Skin of body (tissue), 2 donors: ENCODE measurements around the gene ACBD6. TPM values are rescaled to one million over a fixed set of nuclear protein-coding genes. Genes with fewer than 3 reads are reported as not detected.
"Not testable (repeated sequence)": the region's sequence is repeated elsewhere in the genome, so short reads cannot be mapped to it uniquely, and the experiment has no call there.

Experiments used
- DNase-seq: peaks from one replicate; lab custom pipeline; 2025; lab: John Stamatoyannopoulos, UW
- total RNA-seq: library from RNA; depleted of rRNA; stranded (reverse); fragments of >200 nt; gene quantifications from one replicate; pipeline ENCODE4 v1.2.3, GENCODE V29; 2014

The ACBD6 gene
- total RNA-seq, 1 donor from 2014 or later, result 32.6 TPM

DNA sequence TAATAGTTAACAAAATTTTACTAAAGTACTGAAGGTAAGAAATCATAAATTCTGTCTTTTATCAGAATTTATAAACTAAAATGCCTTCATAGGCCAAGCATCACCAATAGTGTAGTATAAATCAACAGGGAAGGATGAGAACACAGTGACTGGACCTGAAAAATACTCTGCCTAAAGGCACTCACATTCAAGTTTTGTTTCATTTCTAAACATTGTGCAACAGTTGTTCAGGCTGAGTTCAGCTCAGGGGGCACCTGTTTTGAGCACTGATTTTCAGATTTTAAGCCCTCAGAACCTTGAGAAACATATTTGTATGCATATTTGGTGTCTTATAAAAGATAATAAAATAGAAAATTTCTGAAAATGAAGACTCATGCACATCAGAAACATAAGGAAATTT, 12.4 kb downstream of the ACBD6 start:
- DNase-seq, result no peak

DNA sequence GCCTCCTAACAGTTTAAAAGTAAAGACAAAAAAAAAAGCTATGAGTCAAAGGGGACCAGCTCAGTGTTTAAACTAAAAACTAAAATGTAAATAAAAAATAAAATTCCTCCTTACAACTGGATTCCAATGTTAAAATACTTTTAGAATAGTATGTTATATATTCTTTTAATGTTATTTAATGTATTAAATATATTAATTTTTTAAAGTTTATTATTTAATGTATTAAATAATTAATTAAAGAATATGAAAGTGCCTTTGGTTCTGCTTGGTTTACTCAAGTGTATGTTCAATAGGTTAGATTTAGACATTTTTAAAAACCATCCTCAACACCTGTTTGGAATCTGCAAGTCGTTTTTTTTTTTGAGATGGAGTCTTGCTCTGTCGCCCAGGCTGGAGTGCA, 13.1 kb downstream of the ACBD6 start:
- DNase-seq, result no peak

GRCh38 chr1:180488661-180489060, 13.7 kb downstream of the ACBD6 start:
- no peak for DNase-seq

DNA sequence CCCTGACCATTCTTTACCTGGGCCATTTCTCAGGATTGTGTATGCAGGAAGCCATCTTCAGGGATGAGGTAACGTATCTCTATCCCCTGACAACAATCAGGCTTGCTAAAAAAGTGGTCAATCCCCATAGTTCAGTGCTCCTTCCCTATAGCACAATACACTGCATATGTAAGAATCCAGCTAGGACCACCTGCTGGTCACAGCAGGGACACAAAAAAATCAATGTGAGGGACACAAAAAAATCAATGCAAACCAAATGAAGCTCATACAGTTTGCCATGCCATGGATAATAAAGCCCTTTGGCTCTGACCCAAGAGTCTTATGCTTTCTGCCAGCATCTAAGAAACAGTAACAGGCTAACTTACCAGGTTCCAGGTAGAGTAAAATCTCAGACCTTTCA, 16.3 kb downstream of the ACBD6 start:
- DNase-seq, result no peak

GRCh38 chr1:180484490-180484889, 17.9 kb downstream of the ACBD6 start:
- DNase-seq, result no peak

DNA sequence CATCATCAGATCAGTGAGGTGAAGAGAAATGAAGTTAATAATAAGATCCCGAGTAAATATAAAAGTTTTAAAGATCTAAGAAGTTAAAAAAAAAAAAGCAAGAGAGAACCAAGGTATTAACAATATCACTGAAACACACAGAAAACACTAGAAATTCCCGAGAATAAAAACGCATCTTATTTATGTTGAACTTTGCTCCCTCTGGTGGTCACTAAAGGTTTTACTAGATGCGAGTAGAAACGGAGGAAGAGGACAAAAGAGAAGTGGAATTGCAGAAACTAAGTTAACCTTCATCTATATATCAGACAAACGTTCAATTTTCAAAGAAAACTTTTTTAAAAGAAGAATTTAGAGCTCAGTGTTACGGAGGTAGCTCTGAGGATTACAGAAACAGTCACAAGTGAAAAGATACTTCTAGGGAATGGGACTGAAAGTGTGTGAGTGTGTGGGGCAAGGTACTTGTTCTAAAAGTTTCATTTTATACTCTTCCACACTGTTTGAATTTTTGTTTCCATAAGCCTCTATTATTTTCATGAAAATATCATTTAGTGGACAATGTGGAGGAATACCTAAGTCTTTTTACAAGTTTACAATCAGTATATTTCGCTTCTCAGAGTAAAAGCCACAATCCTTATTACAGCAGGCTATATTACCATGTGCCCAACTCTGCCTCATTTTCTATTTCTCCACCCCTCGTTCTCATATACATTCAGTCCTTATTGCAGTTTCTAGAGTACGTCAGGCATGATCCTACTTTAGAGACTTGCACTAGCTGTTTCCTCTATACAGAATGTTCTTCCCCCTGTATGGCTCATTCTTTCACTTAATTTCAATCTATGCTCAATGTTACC, 19.7 kb downstream of the ACBD6 start:
- no peak for DNase-seq

DNA sequence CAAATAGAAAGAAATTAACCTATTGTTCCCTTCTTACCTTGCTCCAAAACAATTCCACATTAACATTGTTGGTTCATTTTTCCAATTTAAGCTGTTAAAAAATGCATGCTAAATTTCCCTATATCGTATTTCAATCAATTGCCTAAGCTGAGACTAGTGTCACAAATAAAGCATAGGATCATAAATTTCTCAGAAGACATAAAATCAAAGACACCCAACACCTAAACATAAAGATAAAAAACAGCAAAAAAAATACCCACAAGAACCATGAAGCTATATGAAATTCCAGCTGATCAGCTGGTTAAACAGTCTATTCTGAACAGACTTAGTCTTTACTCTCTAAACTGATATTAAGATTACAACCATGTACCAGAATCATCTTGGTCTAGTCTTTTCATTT, 32.3 kb downstream of the ACBD6 start:
- no peak for DNase-seq

GRCh38 chr1:180468311-180468710, 34.1 kb downstream of the ACBD6 start:
- no peak for DNase-seq

- no peak for DNase-seq
These were observed 40.3 kb downstream of the ACBD6 start for GRCh38 chr1:180462102-180462501.

- DNase-seq, result not testable (repeated sequence)
These were observed 40.7 kb downstream of the ACBD6 start for GRCh38 chr1:180461682-180462081.

GRCh38 chr1:180458807-180459206, 43.6 kb downstream of the ACBD6 start:
- DNase-seq, result no peak

GRCh38 chr1:180456191-180456590, 46.2 kb downstream of the ACBD6 start:
- no peak for DNase-seq

- DNase-seq, result no peak
These were observed 50.9 kb downstream of the ACBD6 start for GRCh38 chr1:180451504-180451903.

DNA sequence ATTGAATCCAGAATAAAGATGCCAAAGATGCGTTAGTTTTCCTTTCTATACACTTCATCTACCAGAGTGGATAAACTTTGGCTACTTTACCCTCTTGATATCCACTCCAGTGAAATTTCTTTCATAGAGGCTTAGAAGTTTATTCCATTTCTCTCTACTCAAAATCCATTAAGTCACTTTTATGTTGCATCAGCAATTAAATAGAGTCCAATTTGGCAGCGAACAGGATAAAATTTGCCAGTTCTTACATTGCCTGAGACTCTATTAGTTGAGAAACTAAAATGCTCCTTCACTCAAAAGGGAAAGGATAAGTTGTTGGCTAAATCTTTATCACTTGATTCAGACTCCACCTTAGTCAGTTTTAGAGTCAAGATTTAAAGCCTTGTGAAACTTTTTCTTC, 57.9 kb downstream of the ACBD6 start:
- no peak for DNase-seq

GRCh38 chr1:180440335-180440734, 62.0 kb downstream of the ACBD6 start:
- no peak for DNase-seq

- peak; percentile 1 for DNase-seq
These were observed 66.8 kb downstream of the ACBD6 start for GRCh38 chr1:180435566-180435965.

DNA sequence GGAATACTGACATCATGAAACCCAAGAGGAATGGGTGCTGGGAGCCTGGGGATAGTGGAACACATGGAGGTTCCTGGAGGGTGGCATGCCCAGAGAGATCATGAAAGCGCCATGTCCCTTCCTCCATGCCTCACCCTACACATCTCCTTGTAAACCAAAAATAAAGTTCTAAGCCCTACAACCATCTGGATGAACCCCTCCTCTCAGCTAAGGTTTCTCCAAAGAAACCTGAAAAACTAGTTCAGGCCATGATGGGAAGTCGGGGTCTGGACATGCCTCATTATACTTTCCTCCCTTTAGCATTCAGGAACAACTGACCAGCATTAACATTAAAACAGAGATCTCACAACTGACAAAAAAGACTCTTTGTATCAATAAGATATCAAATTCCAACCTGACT, 68.5 kb downstream of the ACBD6 start:
- DNase-seq, result no peak

DNA sequence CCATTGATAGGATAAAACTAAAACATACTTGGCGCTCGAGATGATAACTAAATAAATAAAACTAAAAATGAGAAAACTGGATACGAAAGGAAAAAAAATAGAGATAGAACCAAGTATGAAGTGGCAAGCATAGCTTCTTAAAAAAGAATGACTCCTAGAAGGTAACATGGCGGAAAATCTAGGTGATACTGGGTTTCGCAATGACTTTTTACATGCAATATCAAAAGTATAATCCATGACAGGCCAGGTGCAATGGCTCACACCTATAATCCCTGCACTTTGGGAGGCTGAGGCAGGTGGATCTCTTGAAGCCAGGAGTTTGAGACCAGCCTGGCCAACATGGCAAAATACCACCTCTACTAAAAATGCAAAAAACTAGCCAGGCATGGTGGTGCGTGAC, 70.7 kb downstream of the ACBD6 start:
- no peak for DNase-seq

DNA sequence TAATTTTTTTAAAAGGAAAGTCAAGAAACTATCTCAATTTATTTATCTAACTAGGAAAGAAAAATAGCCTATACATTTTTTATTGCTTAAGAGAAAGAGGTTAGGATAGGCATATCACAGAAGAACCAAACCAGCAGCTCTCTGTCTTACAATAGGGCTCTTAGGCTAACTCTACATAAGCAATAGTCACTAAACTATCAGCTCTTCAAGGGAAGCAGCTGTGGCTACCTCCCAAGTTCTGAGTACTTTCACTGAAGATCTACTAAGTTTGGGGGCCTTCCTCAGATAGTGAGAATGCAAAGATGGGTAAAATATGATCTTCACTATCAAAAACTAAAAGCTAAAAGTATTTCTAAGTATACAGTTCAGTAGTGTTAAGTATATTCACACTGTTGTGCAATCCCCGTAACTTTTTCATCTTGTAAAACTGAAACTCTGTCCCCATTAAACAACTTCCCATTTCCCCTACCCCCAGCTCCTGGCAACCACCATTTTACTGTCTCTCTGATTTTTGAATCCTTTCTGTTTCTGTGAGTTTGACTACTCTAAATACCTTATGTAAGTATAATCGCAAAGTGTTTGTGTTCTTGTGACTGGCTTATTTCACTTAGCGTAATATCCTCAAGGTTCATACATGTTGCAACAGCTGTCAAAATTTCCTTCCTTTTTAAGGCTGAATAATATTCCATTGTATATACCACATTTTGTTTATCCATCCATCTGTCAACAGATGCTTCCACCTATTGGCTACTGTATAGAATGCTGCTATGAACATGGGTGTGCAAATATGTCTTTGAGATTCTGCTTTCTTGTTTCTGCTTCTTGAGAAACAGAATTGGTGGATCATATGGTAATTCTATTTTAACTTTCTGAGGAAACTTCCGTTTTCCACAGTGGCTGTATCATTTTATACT, 73.3 kb downstream of the ACBD6 start:
- DNase-seq, result no peak

DNA sequence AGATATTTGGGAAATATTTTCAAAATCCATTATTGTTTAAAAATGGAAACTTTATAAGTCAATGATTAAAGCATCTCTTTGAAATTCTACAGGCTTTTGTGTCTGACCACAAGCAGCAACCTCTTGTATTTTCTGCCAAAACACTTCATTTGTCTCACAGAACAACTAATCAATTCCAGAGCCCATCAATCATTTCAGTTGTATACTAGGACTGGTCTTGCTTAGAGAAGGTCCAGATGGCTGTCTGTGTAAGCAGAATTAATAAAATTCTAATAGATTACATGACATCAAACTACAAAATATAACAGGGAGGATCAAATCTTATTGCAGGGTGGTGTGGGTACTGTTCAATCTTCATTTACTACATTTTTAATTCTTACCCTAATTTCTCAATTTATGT, 76.4 kb downstream of the ACBD6 start:
- peak; percentile 26 for DNase-seq

GRCh38 chr1:180424848-180425457, 77.4 kb downstream of the ACBD6 start:
- DNase-seq, result no peak

DNA sequence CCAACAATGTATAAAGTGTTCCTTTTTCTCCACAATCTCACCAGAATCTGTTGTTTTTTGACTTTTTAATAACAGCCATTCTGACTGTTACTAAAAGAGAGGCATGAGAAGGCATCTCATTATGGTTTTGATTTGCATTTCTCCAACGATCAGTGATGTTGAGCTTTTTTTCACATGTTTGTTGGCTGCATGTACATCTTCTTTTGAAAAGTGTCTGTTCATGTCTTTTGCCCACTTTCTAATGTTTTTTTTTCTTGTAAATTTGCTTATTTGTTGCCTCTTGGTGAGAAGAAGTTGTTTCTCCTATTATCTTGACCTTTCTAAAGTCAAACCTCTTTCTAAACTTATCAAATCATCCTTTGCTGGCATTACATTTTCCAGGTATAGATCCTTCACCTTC, 80.8 kb downstream of the ACBD6 start:
- no peak for DNase-seq
